AG08395 (cell line): ENCODE results near the gene CRAMP1.
A peak's percentile ranks its signal among the peaks of the same experiment; 100 is the strongest.
"Not testable (repeated sequence)": the region's sequence is repeated elsewhere in the genome, so short reads cannot be mapped to it uniquely, and the experiment has no call there.

Experiments used
- DNase-seq: peaks from one replicate; pipeline ENCODE4 v3.0.0; 2012; ENCODE audit warnings: mixed read lengths, low spot score

Gene CRAMP1

GRCh38 chr16:1687427-1688316 is 75.5 kb downstream of the CRAMP1 start:
- no peak for DNase-seq

GRCh38 chr16:1688807-1689560 is 76.8 kb downstream of the CRAMP1 start:
- DNase-seq, result no peak

- no peak for DNase-seq
These were observed 77.7 kb downstream of the CRAMP1 start for GRCh38 chr16:1689853-1690252.

GRCh38 chr16:1690810-1691209 is 78.7 kb downstream of the CRAMP1 start:
- DNase-seq, result no peak

- DNase-seq, result peak; percentile 30
These were observed 79.1 kb downstream of the CRAMP1 start for GRCh38 chr16:1691276-1691675.

- DNase-seq, result peak; percentile 13
These were observed 79.8 kb downstream of the CRAMP1 start for GRCh38 chr16:1691956-1692355.

GRCh38 chr16:1696863-1697262 is 84.7 kb downstream of the CRAMP1 start:
- no peak for DNase-seq

- no peak for DNase-seq
These were observed 86.5 kb downstream of the CRAMP1 start for GRCh38 chr16:1698680-1699079.

- DNase-seq, result no peak
These were observed 88.1 kb downstream of the CRAMP1 start for GRCh38 chr16:1700246-1700645.

- no peak for DNase-seq
These were observed 89.2 kb downstream of the CRAMP1 start for GRCh38 chr16:1701216-1701878.

GRCh38 chr16:1705324-1705687 is 93.1 kb downstream of the CRAMP1 start:
- DNase-seq, result not testable (repeated sequence)

GRCh38 chr16:1705688-1706385 is 93.7 kb downstream of the CRAMP1 start, which contains the start of gene MAPK8IP3:
Gene MAPK8IP3, plus strand, starts transcription at chr16:1706195. Its CDS starts 145 bp downstream, at chr16:1706340.
- DNase-seq, result peak; percentile 98

- peak; percentile 46 for DNase-seq
These were observed 94.4 kb downstream of the CRAMP1 start for GRCh38 chr16:1706386-1707192.

GRCh38 chr16:1707193-1707790 is 95.1 kb downstream of the CRAMP1 start:
- peak; percentile 44 for DNase-seq

GRCh38 chr16:1708083-1708767 is 96.1 kb downstream of the CRAMP1 start:
- DNase-seq, result no peak

- DNase-seq, result no peak
These were observed 96.6 kb downstream of the CRAMP1 start for GRCh38 chr16:1708768-1709180.

GRCh38 chr16:1709356-1709755 is 97.2 kb downstream of the CRAMP1 start:
- DNase-seq, result no peak

GRCh38 chr16:1710811-1711507 is 98.8 kb downstream of the CRAMP1 start:
- no peak for DNase-seq

- DNase-seq, result peak; percentile 35
These were observed 100.7 kb downstream of the CRAMP1 start for GRCh38 chr16:1712791-1713261.
